HepG2 (cell line): ENCODE data around the gene LRRC8E. TPM values are rescaled to one million over a fixed set of nuclear protein-coding genes. Genes with fewer than 3 reads are reported as not detected.

Source experiments
- AKAP8 ChIP-seq: sonication (generic); formaldehyde crosslinking; IDR thresholded peaks from 2 replicates; pipeline ENCODE4 v1.5.1; 2020; ENCODE audit warnings: mild to moderate bottlenecking, missing genetic modification reagents
- ATF7-NPFF ChIP-seq: sonication (generic); formaldehyde crosslinking; IDR thresholded peaks from 2 replicates; pipeline ENCODE4 v1.8.1; 2023; ENCODE audit warnings: mild to moderate bottlenecking, low read depth, missing genetic modification reagents, moderate library complexity
- EHMT2 ChIP-seq: fragments of 200-600 bp; sonication (generic); IDR thresholded peaks from 2 replicates; pipeline ENCODE4 v1.7.0; 2017; ENCODE audit warnings: antibody characterized with exemption, low read depth, low read length, borderline replicate concordance
- GTF2F1 ChIP-seq: fragments of 150-350 bp; IDR thresholded peaks from 2 replicates; pipeline ENCODE4 v1.6.1; 2014; ENCODE audit warnings: low read length
- HIC2 ChIP-seq: sonication (generic); formaldehyde crosslinking; IDR thresholded peaks from 2 replicates; pipeline ENCODE4 v1.9.0; 2022; ENCODE audit warnings: low read depth, missing genetic modification reagents
- HNRNPL ChIP-seq: fragments of 200-400 bp; formaldehyde crosslinking; IDR thresholded peaks from 2 replicates; pipeline ENCODE4 v1.6.1; 2017; ENCODE audit warnings: mild to moderate bottlenecking, low read depth, low read length
- MNT ChIP-seq: fragments of 450-650 bp; IDR thresholded peaks from 2 replicates; pipeline ENCODE4 v1.6.1; 2016
- PAX8 ChIP-seq: sonication (generic); formaldehyde crosslinking; IDR thresholded peaks from 2 replicates; pipeline ENCODE4 v1.8.0; 2022; ENCODE audit warnings: mild to moderate bottlenecking, missing genetic modification reagents, borderline replicate concordance
- SALL2 ChIP-seq: sonication (generic); formaldehyde crosslinking; IDR thresholded peaks from 2 replicates; pipeline ENCODE4 v1.8.1; 2023; ENCODE audit warnings: mild to moderate bottlenecking, missing genetic modification reagents, inconsistent platforms
- SMAD9 ChIP-seq: sonication (generic); formaldehyde crosslinking; IDR thresholded peaks from 2 replicates; pipeline ENCODE4 v1.5.1; 2020; ENCODE audit warnings: mild to moderate bottlenecking, missing genetic modification reagents
- SMARCC2 ChIP-seq: fragments of 450-650 bp; IDR thresholded peaks from 2 replicates; pipeline ENCODE4 v1.6.1; 2017; ENCODE audit warnings: antibody characterized with exemption, mild to moderate bottlenecking
- SMC3 ChIP-seq: IDR thresholded peaks from 2 replicates; pipeline ENCODE4 v1.6.1; 2011; ENCODE audit warnings: low read length, improper control_type of control experiment
- TBX2 ChIP-seq: sonication (generic); formaldehyde crosslinking; IDR thresholded peaks from 2 replicates; pipeline ENCODE4 v1.5.0; 2020; ENCODE audit warnings: missing genetic modification reagents, mild to moderate bottlenecking, borderline replicate concordance
- THAP8 ChIP-seq: sonication (generic); formaldehyde crosslinking; IDR thresholded peaks from 2 replicates; pipeline ENCODE4 v1.5.1; 2020; ENCODE audit warnings: missing genetic modification reagents, mild to moderate bottlenecking, borderline replicate concordance
- ZFP1 ChIP-seq: IDR thresholded peaks from 2 replicates; pipeline ENCODE4 v1.6.1; 2016
- ZNF160 ChIP-seq: sonication (generic); formaldehyde crosslinking; IDR thresholded peaks from 2 replicates; pipeline ENCODE4 v1.8.0; 2022; ENCODE audit warnings: mild to moderate bottlenecking, inconsistent platforms, missing genetic modification reagents
- ZNF264 ChIP-seq: sonication (generic); formaldehyde crosslinking; IDR thresholded peaks from 2 replicates; pipeline ENCODE4 v1.4.0; 2020; ENCODE audit warnings: missing genetic modification reagents
- ZNF556 ChIP-seq: sonication (generic); formaldehyde crosslinking; IDR thresholded peaks from 2 replicates; pipeline ENCODE4 v1.4.0; 2020; ENCODE audit warnings: mild to moderate bottlenecking, missing genetic modification reagents, borderline replicate concordance
- ZNF558 ChIP-seq: sonication (generic); formaldehyde crosslinking; IDR thresholded peaks from 2 replicates; pipeline ENCODE4 v1.9.0; 2022; ENCODE audit warnings: mild to moderate bottlenecking, missing genetic modification reagents, borderline replicate concordance
- ZNF564 ChIP-seq: sonication (generic); formaldehyde crosslinking; IDR thresholded peaks from 2 replicates; pipeline ENCODE4 v1.8.1; 2023; ENCODE audit warnings: mild to moderate bottlenecking, missing genetic modification reagents
- ZNF589 ChIP-seq: sonication (generic); formaldehyde crosslinking; conservative IDR thresholded peaks from 2 replicates; pipeline ENCODE4 v1.8.0; 2022; ENCODE audit warnings: mild to moderate bottlenecking, moderate library complexity, missing genetic modification reagents
- polyA plus RNA-seq, 8 experiments: library from polyadenylated mRNA; depleted of rRNA in 3 of 8; stranded (reverse) in 7 of 8; unstranded in 1 of 8; fragments of >200 nt; fragmentation: Illumina TruSeq in 4 of 8; extraction: Trizol in 4 of 8; gene quantifications; 2 replicates each; pipeline versions ENCODE4 v1.2.1 to v1.2.3, GENCODE V29; 2011 to 2016; ENCODE audit warnings: low read depth in 4 of 8, missing spikeins in 1 of 8, mixed read lengths in 1 of 8; ENCODE audit not compliant: insufficient read depth in 1 of 8
- total RNA-seq, 5 experiments: library from RNA; depleted of rRNA; stranded (reverse); fragments of >200 nt; fragmentation: Illumina TruSeq; extraction: Trizol; gene quantifications; 2 replicates each; pipeline ENCODE4 v1.2.3, GENCODE V29; 2016; ENCODE audit warnings: low read depth in 1 of 5
- TF ChIP-seq, protein P1 (sequence below): sonication (generic); formaldehyde crosslinking; IDR thresholded peaks from 2 replicates; pipeline ENCODE4 v1.4.0; 2020; ENCODE audit warnings: missing genetic modification reagents
- TF ChIP-seq, protein P2 (sequence below): sonication (generic); formaldehyde crosslinking; IDR thresholded peaks from 2 replicates; pipeline ENCODE4 v1.8.1; 2022; ENCODE audit warnings: mild to moderate bottlenecking, missing genetic modification reagents

LRRC8E gene
- total and polyA plus RNA-seq, 2 of the 13 experiments (the other 11 are each of a cell fraction or from before 2014, with no cell fraction given) = 8.0 to 10.3 TPM

- TF ChIP-seq, protein P1, sequence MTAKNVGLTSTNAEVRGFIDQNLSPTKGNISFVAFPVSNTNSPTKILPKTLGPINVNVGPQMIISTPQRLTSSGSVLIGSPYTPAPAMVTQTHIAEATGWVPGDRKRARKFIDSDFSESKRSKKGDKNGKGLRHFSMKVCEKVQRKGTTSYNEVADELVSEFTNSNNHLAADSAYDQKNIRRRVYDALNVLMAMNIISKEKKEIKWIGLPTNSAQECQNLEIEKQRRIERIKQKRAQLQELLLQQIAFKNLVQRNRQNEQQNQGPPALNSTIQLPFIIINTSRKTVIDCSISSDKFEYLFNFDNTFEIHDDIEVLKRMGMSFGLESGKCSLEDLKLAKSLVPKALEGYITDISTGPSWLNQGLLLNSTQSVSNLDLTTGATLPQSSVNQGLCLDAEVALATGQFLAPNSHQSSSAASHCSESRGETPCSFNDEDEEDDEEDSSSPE (CRISPR knock-in tag) = peak; percentile 90
- peak; percentile 86; the same call in 1 of the 2 replicates for TF ChIP-seq HNRNPL
- peak; percentile 69 for TF ChIP-seq ZNF264 (CRISPR knock-in tag)
- TF ChIP-seq PAX8 = no peak; the same call in 1 of the 2 replicates
- no peak for TF ChIP-seq SMARCC2
- no peak for TF ChIP-seq EHMT2
- TF ChIP-seq ZFP1 (CRISPR knock-in tag) = peak; percentile 78
- peak; percentile 95 for TF ChIP-seq ZNF556
- peak; percentile 86; the same call in 1 of the 2 replicates for TF ChIP-seq ZNF160 (CRISPR knock-in tag)
- TF ChIP-seq TBX2 (CRISPR knock-in tag) = peak; percentile 97
- no peak for TF ChIP-seq GTF2F1
- TF ChIP-seq HIC2 (CRISPR knock-in tag) = peak; percentile 95; the same call in 1 of the 2 replicates
- TF ChIP-seq SALL2 (CRISPR knock-in tag) = peak; percentile 96
- peak; percentile 67; the same call in 1 of the 2 replicates for TF ChIP-seq THAP8
- 0 out of 2 replicates have a peak, but pooled peaks have one; percentile 75 for TF ChIP-seq SMAD9 (CRISPR knock-in tag)
- TF ChIP-seq, protein P2, sequence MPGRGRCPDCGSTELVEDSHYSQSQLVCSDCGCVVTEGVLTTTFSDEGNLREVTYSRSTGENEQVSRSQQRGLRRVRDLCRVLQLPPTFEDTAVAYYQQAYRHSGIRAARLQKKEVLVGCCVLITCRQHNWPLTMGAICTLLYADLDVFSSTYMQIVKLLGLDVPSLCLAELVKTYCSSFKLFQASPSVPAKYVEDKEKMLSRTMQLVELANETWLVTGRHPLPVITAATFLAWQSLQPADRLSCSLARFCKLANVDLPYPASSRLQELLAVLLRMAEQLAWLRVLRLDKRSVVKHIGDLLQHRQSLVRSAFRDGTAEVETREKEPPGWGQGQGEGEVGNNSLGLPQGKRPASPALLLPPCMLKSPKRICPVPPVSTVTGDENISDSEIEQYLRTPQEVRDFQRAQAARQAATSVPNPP (CRISPR knock-in tag) = peak; percentile 88; the same call in 1 of the 2 replicates
- peak; percentile 96 for TF ChIP-seq AKAP8 (CRISPR knock-in tag)
- peak; percentile 71; the same call in 1 of the 2 replicates for TF ChIP-seq ZNF564 (CRISPR knock-in tag)
- peak; percentile 66; the same call in 1 of the 2 replicates for TF ChIP-seq SMC3
- TF ChIP-seq ATF7-NPFF = peak; percentile 73; the same call in 1 of the 2 replicates
- TF ChIP-seq ZNF558 = 0 out of 2 replicates have a peak, but pooled peaks have one; percentile 35
- TF ChIP-seq ZNF589 = no peak
- TF ChIP-seq MNT = peak; percentile 58; the same call in 1 of the 2 replicates
Observed at GRCh38 chr19:7852851-7853769, 35.2 kb upstream of the LRRC8E start (continued).
